MM.1S (cell line): ENCODE measurements around the gene CDK5R2.
A peak's percentile ranks its signal among the peaks of the same experiment; 100 is the strongest.

Source experiments
- DNase-seq: peaks from one replicate; pipeline ENCODE4 v3.0.0-alpha.2; 2015
- H2AFZ ChIP-seq: fragments of 300-600 bp; sonication (generic); 2 replicates; pipeline ENCODE4 v1.6.0; 2016; ENCODE audit warnings: antibody characterized with exemption, low read length
- H3F3A ChIP-seq: fragments of 300-600 bp; sonication (generic); 2 replicates; pipeline ENCODE4 v1.6.1; 2016; ENCODE audit warnings: mild to moderate bottlenecking, antibody characterized with exemption, low read length, moderate library complexity, mixed read lengths; ENCODE audit not compliant: insufficient read depth
- H3K27ac ChIP-seq: fragments of 300-600 bp; sonication (generic); 2 replicates; pipeline ENCODE4 v1.5.1; 2016; ENCODE audit warnings: mild to moderate bottlenecking, low read length
- H3K27me3 ChIP-seq: fragments of 300-600 bp; sonication (generic); replicated peaks from 2 replicates; pipeline ENCODE4 v1.6.0; 2016; ENCODE audit warnings: low read length; ENCODE audit not compliant: insufficient read depth
- H3K36me3 ChIP-seq: fragments of 300-600 bp; sonication (generic); replicated peaks from 2 replicates; pipeline ENCODE4 v1.6.1; 2016; ENCODE audit warnings: mild to moderate bottlenecking, low read length, mixed read lengths; ENCODE audit not compliant: insufficient read depth
- H3K4me1 ChIP-seq: fragments of 300-600 bp; sonication (generic); 2 replicates; pipeline ENCODE4 v1.6.1; 2016; ENCODE audit warnings: low read length, mixed read lengths
- H3K4me2 ChIP-seq: fragments of 300-600 bp; sonication (generic); 2 replicates; pipeline ENCODE4 v1.6.0; 2016; ENCODE audit warnings: low read depth, low read length
- H3K4me3 ChIP-seq: fragments of 300-600 bp; sonication (generic); 2 replicates; pipeline ENCODE4 v1.5.1; 2016; ENCODE audit warnings: low read length, mixed read lengths
- H3K79me2 ChIP-seq: fragments of 300-600 bp; sonication (generic); 2 replicates; pipeline ENCODE4 v1.6.1; 2016; ENCODE audit warnings: mixed run types, low read length, mixed read lengths
- H3K9ac ChIP-seq: fragments of 300-600 bp; sonication (generic); 2 replicates; pipeline ENCODE4 v1.6.1; 2016; ENCODE audit warnings: low read length, mixed read lengths
- H3K9me2 ChIP-seq: fragments of 300-600 bp; sonication (generic); replicated peaks from 2 replicates; pipeline ENCODE4 v1.6.1; 2016; ENCODE audit warnings: mild to moderate bottlenecking, low read length, mixed read lengths; ENCODE audit not compliant: insufficient read depth
- H3K9me3 ChIP-seq: fragments of 300-600 bp; sonication (generic); replicated peaks from 2 replicates; pipeline ENCODE4 v1.6.1; 2016; ENCODE audit warnings: mild to moderate bottlenecking, low read length, mixed read lengths; ENCODE audit not compliant: insufficient read depth
- H4K20me1 ChIP-seq: fragments of 300-600 bp; sonication (generic); 2 replicates; pipeline ENCODE4 v1.6.1; 2016; ENCODE audit warnings: mild to moderate bottlenecking, low read length, moderate library complexity, mixed read lengths; ENCODE audit not compliant: insufficient read depth
- EZH2 ChIP-seq: fragments of 300-600 bp; sonication (generic); optimal IDR thresholded peaks from 2 replicates; pipeline ENCODE3; 2017; ENCODE audit warnings: low read depth, mild to moderate bottlenecking, antibody characterized with exemption, low read length, mixed read lengths
- EZH2phosphoT487 ChIP-seq: fragments of 300-600 bp; sonication (generic); IDR thresholded peaks from 2 replicates; pipeline ENCODE4 v1.6.1; 2018; ENCODE audit warnings: antibody characterized with exemption, low read length
- TF ChIP-seq, protein P1 (sequence below): fragments of 300-600 bp; sonication (generic); IDR thresholded peaks from 2 replicates; pipeline ENCODE4 v1.5.1; 2016; ENCODE audit warnings: antibody characterized with exemption, low read length, mixed read lengths

Gene CDK5R2

GRCh38 chr2:218961229-218961628, 1.8 kb downstream of the CDK5R2 start:
- Histone ChIP-seq H3K4me2 (no peak overlapping the region), H3F3A (no peaks in the 10 kb centered on the region), H3K27me3 (peaks cover 67% of the 10 kb centered on the region), H3K4me3 (no peak overlapping the region), H3K36me3 (no peaks in the 10 kb centered on the region), H3K9me3 (no peaks in the 10 kb centered on the region), H3K79me2 (no peaks in the 10 kb centered on the region), H3K4me1 (no peaks in the 10 kb centered on the region), H3K9ac (no peak overlapping the region), H3K27ac (no peak overlapping the region), H3K9me2 (no peaks in the 10 kb centered on the region), H4K20me1 (no peaks in the 10 kb centered on the region), H2AFZ (no peak overlapping the region)
- TF ChIP-seq, protein P1, sequence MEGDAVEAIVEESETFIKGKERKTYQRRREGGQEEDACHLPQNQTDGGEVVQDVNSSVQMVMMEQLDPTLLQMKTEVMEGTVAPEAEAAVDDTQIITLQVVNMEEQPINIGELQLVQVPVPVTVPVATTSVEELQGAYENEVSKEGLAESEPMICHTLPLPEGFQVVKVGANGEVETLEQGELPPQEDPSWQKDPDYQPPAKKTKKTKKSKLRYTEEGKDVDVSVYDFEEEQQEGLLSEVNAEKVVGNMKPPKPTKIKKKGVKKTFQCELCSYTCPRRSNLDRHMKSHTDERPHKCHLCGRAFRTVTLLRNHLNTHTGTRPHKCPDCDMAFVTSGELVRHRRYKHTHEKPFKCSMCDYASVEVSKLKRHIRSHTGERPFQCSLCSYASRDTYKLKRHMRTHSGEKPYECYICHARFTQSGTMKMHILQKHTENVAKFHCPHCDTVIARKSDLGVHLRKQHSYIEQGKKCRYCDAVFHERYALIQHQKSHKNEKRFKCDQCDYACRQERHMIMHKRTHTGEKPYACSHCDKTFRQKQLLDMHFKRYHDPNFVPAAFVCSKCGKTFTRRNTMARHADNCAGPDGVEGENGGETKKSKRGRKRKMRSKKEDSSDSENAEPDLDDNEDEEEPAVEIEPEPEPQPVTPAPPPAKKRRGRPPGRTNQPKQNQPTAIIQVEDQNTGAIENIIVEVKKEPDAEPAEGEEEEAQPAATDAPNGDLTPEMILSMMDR, result no peak
- TF ChIP-seq EZH2phosphoT487, result no peak
- TF ChIP-seq EZH2, result no peak
- DNase-seq, result no peak

- peaks cover 66% of the 10 kb centered on the region for H3K27me3 ChIP-seq
- TF ChIP-seq, protein P1, result no peak
- TF ChIP-seq EZH2, result no peak
- no peak for TF ChIP-seq EZH2phosphoT487
- H3K4me2 ChIP-seq, result no peak overlapping the region
- no peaks in the 10 kb centered on the region for H3K9me2 ChIP-seq
- H3K36me3 ChIP-seq, result no peaks in the 10 kb centered on the region
- no peaks in the 10 kb centered on the region for H3F3A ChIP-seq
- no peak overlapping the region for H3K9ac ChIP-seq
- H3K27ac ChIP-seq, result no peak overlapping the region
- no peaks in the 10 kb centered on the region for H3K9me3 ChIP-seq
- H2AFZ ChIP-seq, result no peak overlapping the region
- no peaks in the 10 kb centered on the region for H3K79me2 ChIP-seq
- H3K4me1 ChIP-seq, result no peaks in the 10 kb centered on the region
- DNase-seq, result no peak
- H3K4me3 ChIP-seq, result no peak overlapping the region
- H4K20me1 ChIP-seq, result no peaks in the 10 kb centered on the region
These were observed 2.4 kb downstream of the CDK5R2 start for GRCh38 chr2:218961651-218962570.

DNA sequence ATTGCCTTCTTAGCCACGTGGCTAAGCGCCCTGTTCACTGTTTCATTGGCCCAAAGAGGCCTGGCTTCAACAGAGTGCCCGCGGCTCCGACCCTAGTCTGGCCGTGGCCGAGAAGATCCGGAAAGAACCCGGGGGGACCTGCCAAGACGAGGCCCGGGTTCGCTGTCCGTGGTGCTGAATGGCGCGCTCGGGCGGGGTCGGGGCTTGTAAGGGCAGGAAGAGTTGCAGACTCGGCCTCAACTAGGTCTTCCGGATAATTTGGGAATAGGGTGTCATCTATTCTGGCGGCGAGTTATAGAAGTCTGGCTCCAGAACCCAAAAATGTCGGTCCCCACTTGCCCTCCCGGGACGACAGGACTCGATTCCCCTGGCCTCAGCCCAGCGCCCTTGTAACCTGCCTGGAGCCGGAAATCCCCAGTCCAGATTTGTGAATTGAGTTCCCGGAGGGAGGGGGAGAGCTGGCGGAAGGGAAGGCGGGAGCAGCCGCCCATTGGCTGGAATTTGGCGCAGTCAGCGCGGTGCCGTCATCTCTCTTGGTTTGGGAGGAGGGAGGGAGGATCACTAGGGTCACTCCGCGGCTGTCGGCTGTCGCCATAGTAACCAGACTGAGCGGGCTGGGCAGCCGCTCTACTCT, 3.5 kb downstream of the CDK5R2 start:
- Histone ChIP-seq H4K20me1 (no peaks in the 10 kb centered on the region), H3K9me3 (no peaks in the 10 kb centered on the region), H3K27ac (no peak overlapping the region), H2AFZ (no peak overlapping the region), H3K36me3 (no peaks in the 10 kb centered on the region), H3K4me2 (no peak overlapping the region), H3K9ac (no peak overlapping the region), H3F3A (no peaks in the 10 kb centered on the region), H3K9me2 (no peaks in the 10 kb centered on the region), H3K4me1 (no peaks in the 10 kb centered on the region), H3K27me3 (peaks cover 67% of the 10 kb centered on the region), H3K79me2 (no peaks in the 10 kb centered on the region), H3K4me3 (no peak overlapping the region)
- no peak for TF ChIP-seq EZH2phosphoT487
- TF ChIP-seq, protein P1, result no peak
- no peak for TF ChIP-seq EZH2
- DNase-seq, result peak; percentile 52
